Activated CD8-positive, alpha-beta memory T cell treated with anti-CD3 and anti-CD28 coated beads for 4 hours (primary cell): ENCODE measurements around the gene COL6A1.
"Not testable (repeated sequence)": the region's sequence is repeated elsewhere in the genome, so short reads cannot be mapped to it uniquely, and the experiment has no call there.

Experiments used
- DNase-seq, 2 donors: peaks; one replicate each; pipeline ENCODE4 v3.0.0-alpha.2; 2020; ENCODE audit warnings: low read depth in 2 of 2

COL6A1 gene

DNA sequence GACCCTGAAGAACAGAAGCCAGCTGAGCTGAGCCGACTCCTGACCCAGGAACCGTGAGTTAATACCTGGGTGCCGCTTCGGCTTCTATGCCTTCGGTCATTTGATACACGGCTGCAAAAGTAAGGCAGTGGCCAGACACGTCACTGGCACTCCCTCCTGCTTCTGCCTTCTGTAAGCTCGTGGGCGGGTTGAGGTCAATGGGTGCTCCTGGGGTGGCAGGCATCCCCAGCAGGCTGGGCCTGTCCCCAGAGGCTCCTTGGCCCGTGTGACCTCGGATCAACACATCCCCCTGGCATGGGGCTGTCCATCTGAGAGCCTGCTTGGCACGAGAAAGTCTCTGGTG, 35.7 kb upstream of the COL6A1 start:
- no peak for DNase-seq

DNA sequence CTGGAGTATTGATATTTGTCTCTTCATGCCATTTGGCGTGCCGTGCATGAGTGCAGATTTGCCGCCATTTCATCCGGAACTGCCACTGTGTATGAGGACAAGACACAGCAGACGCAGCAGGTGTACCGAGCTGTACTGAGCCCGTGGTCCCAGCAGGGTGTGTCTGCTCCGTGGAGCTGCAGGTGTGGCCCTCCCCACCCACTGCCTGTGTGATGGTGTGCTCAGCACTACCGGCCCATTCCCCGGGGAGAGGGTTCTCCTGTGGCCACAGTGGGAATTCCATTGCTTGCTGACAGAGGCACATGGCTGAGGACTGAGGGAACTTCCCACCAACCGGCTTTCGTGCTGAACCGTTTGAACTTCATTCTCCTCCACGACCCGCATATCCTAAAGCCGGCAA, 34.3 kb upstream of the COL6A1 start:
- no peak for DNase-seq

DNA sequence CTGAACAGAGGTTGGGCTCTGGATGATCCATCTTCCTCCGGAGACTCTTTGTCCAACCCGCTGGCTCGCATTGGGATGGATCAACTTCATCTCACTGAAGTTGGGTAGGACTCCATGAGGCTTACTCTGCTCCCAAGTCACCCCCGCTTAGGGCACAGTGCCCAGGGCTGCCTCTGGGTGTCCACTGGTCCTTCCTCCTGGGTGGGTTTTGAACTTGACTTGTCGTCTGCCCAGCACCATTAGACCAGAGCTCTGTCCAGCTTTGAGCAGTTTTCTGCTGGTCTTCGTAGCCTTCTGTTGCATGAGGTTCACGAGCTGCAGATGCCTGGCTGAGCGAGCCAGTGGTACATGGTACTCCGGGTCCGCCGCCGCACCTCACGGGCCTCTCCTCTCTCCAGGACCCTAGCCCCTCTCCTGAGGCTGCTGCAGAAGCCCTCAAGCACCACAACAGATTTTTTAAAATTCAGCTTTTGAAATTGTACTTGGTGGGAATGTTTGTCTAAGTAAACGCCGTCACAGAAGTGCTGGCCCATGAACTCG, 33.8 kb upstream of the COL6A1 start:
- no peak for DNase-seq

DNA sequence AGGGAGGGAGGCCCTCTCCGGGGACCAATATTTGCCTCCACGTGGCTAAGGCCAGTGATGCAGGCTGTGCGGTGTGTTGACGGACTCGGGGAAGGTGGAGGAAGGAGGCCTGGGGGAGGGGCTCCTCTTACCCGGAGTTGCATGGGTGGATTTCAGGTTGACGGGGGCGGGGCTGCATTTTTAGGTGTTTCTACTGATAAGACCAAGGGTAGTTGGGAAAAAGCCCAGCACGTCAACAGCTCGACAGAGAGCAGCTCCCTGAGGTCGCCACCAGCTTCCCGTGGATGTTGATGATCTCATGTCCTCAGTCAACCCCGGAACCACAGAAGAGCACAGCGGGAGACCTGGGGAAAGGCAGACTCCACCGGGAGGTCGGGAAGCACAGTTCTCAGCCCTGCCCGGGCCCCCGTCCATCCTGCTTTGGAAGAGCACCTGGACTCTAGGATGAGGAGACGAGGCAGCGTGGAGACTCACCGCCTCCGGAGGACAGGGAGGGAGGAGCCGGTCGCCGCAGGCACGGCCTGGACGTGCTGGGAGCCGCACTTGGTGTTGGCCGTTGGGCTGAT, 32.9 kb upstream of the COL6A1 start:
- DNase-seq: no peak

DNA sequence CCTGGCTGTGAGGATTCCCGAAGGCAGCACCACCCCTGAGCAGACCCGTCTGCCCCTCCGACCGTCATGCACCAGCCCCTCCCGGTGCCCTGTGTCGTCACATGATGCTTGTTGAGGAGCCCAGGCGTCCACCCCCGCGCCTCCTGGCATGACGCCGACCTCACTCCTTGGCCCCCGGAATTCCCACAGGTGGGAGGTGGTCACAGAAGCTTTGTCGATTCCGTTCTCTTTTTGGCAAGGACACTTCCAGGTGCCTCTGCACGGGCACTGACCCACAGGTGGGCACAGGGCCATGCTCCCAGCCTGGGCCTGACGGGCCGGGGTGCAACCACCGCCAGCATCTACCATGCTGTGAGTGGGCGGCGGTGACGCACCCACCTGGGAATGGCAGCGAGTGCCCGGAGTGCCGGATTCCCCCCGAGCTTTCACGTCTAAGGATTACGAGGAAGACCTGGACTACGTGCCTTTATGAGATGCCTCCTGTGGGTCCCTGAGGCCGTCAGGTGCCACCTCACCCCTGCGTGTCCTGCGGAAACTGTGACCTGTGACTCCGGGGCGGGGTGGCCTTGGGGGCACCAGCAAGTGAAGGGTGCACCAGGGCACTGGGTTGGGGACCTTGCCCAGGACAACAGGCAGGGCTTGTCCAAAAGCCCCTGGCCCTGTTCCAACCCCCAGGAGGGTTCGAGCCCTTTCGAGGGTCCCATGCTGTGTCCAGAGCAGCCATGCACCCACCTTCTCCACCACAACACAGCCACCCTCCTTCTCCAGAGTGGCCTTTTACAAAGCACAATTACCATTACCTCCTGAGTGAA, 31.4 kb upstream of the COL6A1 start:
- no peak for DNase-seq

DNA sequence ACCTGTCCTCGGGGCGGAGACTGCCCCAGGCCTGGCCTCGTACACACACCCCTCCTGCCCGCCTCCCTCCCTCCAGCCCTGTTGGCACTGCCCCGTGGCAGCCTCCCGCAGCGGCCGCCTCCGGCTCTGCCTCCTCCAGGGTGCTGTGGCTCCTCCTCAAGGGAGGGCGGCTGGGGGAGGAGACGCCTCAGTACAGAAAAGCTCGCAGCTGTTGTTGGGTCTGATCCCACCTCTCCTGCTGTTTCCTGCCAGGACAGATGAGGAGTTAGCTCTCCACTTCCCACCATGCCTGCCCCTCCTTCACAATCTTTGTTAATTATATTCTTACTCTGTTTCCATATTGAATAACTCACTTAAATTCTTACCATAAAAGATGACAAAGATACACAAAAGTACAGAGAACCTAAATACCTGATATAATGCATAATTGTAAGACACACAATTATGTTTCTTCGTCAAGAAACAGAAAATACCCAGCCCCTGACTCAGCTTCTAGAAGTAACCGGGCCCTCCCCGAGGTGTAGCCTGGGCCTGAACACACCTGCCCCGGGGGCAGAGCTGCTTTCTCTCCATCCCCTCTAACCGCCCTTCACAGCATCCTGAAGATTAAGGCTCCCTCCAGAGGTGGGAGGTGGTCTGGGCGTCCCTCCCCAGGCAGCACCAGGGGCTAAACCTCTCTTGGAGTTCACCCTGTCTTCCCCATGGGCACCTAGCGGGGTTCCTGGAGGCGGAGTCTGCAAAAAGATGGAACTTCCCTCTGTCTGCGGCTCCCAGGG, 30.6 kb upstream of the COL6A1 start:
- DNase-seq: no peak

DNA sequence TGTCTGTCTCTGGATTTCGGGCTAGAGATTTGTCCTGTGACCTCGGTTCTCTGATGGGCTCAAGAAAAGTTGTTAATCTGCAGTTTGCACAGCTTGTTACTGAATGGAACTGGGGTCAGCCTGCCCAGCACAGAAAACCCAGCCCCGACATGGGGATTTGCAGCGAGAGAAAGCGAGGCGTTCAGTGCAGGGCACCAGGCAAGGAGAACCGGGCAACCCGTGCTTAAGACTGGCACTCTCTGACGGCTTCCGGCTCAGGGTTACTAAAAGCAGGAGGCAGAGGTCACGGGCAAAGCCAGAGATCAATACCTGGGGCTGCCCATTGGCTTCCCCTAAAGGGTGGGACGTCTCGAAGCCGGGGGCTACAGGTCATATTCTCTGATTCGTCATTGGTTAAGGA, 29.9 kb upstream of the COL6A1 start:
- DNase-seq: no peak

DNA sequence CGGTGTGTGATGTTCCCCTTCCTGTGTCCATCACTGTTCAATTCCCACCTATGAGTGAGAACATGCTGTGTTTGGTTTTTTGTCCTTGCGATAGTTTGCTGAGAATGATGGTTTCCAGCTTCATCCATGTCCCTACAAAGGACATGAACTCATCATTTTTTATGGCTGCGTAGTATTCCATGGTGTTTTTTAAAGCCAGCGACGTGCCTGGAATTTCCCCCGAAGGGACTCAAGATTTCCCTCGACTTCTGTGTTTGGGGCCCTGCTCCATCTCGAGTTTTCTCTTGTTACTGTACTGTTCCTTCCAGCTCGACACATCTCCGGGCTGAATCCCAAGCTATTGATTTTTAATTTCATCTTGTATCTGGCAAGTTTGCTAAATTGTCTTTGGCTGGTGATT, 29.0 kb upstream of the COL6A1 start:
- DNase-seq: not testable (repeated sequence)

DNA sequence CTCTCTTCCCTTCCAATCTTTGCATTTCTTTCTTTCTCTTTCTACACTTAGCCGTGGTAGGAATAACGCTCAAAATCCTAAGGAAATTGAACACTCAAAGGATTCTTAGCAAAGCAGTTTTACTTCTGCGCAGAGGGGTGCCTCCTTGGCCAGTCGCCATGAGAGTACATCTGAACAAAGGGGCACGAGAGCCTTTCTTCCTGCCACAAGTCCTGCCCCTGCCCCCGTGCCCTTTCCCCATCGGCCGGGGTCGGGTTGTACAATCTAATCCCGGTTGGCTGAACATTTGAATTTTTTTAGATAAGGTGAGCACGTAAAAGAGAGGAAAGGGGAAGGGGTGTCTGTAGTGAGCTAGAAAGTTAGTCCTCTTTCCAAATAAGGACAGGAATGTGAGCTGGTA, 28.6 kb upstream of the COL6A1 start:
- DNase-seq: no peak

DNA sequence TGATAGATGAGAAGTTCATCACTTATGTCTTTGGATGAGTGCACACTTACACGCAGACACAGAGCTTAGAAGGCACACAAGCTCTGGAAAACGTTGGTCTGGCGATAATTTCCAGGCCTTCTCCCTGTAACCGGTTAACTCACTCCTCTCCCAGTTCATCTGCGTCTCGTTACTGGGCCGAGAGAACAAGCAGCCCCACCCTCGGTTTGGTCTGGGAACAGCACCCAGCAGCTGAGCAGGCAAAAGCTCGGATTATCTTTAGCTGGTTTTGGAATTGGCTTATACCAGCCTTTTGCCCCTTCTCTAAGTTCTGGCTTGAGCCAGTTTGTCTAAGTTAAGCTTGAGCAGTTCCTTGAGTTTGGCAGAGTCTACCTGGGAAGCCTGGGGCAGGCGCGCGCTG, 27.3 kb upstream of the COL6A1 start:
- no peak for DNase-seq

DNA sequence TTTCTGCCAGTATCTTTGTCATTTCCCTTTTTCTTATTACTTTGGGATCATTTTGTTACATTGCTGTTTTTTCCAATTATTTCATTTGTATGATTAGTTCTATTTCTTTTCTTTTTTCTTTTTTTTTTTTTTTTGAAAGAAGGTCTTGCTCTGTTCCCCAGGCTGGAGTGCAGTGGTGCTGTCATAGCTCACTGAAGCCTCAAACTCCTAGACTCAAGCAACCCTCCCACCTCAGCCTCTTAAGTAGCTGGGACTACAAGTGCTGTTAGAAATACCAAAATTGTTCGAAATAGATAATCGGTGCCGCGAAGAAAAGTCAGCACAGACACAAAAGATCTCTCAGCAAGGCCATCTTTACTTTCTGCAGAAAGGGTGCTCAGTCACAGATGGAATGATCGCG, 26.6 kb upstream of the COL6A1 start:
- no peak for DNase-seq

DNA sequence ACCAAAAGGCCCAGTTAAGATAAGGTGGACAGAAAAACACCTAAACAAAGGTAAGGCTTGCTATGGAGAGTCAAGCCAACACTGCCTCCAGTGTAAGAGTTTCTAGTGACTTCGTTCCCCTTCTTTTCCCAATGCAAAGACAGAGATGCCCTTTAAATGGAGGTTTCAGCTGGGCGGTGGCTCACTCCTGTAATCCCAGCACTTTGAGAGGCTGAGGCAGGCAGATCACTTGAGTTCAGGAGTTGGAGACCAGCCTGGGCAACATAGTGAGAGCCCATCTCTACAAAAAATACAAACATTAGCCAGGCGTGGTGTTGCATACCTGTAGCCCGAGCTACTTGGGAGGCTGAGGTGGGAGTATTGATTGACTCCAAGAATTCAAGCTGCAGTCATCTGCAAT, 24.0 kb upstream of the COL6A1 start:
- no peak for DNase-seq

DNA sequence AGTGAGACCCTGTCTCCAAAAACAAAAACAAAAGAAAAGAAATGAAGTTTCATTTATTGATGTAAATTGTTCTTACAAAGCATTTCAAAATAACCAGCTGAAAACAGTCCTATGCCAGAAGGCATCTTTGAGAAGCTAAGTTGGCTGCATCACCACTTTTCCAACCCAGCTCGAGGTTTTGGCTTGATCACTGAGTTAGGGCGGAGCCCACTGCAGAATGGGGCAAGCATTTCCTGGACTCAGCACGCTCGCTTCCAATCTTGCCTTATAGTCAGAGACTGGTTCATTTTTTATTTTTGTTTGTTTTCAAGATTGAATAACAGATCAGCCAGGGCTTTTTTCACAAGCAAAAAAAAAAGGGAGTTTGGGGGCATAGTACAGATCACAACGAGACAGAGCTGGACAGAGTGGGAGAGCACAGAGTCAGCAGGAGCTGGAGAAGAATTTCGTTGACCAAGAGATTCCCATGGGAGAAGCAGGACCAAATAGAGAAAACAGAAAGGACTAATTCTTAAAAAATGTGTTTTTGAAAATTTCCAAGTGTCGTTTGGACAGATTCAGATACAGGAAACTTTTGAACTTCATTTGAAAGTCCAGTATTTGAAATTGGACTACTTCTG, 23.5 kb upstream of the COL6A1 start:
- DNase-seq: no peak

DNA sequence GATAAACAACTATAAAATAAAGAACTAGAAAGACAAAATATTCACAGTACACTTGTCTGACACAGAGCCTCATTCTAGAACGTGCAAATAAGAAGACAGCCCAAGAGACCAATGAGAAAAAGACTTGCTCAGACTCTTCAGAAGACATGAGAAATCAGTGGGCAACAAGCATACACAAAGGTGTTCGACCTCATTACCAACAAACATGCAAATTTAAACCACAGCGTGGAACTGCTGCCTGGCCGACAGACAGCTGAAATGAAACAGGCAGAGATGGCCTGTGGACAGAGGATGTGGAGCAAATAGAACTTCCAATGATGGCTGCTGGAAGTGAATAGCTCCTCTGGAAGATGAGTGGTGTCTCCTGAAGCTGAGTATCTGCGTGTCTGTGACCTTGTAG, 22.4 kb upstream of the COL6A1 start:
- DNase-seq: no peak

DNA sequence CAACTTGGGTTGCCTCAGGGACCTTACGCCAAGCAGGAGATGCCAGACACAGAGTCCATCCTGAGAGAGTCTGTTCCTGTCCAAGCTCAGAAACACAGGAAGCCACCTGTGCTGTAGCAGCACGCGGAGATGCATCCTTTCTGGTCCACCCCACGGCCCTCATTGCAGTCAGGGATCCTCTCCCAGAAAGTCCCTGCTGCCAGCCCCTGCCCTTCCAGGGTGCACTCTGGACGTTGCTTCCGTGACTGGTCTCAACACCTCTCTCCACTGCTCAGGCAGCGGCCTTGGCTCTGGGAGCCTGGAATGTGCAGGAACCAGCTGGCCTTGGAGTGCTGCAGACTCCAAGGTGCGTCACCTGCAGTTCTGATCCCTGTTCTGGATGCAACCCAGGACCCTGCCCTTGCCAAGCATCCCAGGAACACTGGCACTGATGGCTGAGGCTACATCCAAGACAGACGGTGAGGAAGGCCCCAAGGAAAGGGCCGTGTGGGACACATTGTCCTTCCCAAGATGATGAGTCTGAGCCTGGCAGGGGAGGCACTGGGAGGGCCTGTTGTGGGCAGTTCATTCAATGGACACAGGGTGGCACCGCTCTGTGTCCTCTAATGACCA, 21.7 kb upstream of the COL6A1 start:
- no peak for DNase-seq

DNA sequence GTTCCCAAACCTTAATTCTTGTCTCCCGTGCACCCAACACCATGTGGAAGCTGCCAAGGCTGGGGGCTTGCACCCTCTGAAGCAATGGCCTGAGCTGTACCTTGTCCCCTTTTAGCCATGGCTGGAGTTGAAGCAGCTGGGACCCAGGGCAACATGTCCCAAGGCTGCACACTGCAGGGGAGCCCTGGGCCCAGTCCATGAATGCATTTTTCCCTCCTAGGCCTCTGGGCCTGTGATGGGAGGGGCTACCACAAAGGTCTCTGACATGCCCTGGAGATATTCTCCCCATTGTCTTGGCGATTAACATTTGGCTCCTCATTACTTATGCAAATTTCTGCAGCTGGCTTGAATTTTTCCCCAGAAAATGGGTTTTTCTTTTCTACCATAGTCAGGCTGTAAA, 20.2 kb upstream of the COL6A1 start:
- not testable (repeated sequence) for DNase-seq

DNA sequence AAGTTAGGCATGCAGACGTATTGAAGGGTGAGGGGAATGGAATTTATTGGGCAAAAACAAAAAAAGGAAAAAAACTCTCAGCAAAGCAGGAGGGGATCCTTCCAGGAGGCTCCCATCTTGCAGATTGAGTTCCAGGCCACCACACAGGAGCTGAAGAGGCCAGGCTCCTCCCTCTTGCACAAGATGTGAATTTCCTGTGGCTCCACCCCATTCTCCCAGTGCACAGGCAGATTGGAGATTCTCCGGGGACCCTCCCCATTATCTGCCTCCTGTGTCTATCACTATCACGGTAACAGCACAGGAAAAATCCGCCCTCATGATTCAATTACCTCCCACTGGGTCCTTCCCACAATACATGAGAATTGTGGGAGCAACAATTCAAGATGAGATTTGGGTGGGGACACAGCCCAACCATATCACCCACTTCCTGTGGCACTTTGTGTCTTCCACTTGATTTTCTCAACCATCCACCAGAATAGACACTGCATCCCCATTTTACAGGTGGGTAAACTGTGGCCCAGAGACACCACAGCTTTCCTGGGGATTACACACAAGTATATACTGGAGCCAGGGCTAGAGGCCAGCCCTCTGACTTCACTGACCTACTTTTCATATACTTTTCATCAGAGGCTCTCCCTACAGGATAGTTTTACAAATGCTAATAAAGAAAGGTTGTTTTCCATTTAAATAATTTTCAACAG, 18.9 kb upstream of the COL6A1 start:
- DNase-seq: no peak

DNA sequence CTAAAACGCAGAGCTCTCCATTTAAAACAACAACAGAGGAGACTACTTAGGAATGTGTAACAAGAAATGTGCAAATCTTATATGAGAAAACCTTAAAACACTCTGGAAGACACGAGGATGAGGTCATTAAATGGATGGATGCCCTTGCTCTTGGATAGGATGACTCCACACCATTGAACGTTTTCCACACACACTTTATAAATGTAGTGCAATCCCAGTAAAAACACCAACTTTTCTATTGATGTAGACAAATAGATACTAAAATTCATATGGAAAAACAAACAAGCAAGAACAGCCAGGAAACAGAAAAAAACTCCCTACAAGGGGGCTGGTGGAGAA, 18.4 kb upstream of the COL6A1 start:
- no peak for DNase-seq

DNA sequence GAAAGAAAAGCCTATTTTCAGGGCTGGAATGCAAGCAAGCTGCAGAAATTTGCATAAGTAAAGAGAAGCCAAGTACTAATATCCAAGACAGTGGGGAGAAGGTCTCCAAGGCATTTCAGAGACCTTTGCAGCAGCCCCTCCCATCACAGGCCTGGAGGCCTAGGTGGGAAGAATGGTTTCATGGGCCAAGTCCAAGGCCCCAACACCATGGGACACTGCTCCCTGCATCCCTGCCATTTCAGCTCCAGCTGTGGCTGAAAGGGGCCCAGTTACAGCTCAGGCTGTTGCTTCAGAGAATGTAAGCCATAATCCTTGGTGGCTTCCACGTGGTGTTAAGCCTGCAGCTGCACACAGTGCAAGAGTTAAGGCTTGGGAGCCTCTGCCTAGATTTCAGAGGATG, 16.9 kb upstream of the COL6A1 start:
- no peak for DNase-seq

DNA sequence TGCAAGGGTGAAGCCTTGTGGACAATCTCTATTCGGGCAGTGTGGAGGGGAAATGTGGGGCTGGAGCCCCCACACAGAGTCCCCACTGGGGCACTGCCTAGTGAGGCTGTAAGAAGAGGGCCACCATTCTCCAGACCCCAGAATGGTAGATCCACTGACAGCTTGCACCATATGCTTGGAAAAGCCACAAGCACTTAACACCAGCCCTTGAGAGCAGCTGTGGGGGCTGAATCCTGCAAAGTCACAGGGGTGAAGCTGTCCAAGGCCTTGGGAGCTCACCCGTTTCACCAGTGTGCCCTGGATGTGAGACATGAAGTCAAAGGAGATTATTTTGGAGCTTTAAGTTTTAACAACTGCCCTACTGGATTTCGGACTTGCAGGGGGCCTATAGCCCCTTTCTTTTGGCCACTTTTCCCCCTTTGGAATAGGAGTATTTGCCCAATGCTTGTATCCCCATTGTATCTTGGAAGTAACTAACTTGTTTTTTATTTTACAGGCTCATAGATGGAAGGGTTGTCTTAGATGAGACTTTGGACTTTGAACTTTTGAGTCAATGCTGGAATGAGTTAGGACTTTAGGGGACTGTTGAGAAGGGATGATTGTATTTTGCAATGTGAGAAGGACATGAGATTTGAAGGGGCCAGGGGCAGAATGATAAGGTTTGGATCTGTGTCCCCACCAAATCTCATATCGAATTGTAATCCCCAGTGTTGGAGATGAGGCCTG, 16.3 kb upstream of the COL6A1 start:
- no peak for DNase-seq
